HEK293 (cell line): ENCODE results near the gene CIITA.

Experiments used
- CTCF ChIA-PET: fragments of 350-600 bp; formaldehyde crosslinking; extraction: SDS; loops from one replicate; lab custom pipeline; 2021; ENCODE audit warnings: antibody characterized with exemption; lab: Yijun Ruan, JAX
- POLR2A ChIA-PET: fragments of 300-600 bp; formaldehyde crosslinking; extraction: SDS; loops from one replicate; lab custom pipeline; 2020; ENCODE audit warnings: antibody characterized with exemption, inconsistent platforms; lab: Yijun Ruan, JAX
- H3K27ac ChIP-seq: fragments of 200-500 bp; sonication (Bioruptor generic); 2 replicates; pipeline ENCODE4 v1.5.1; 2014; ENCODE audit warnings: low read depth, low read length, control low read depth, inconsistent platforms; ENCODE audit errors: extremely low read depth
- H3K36me3 ChIP-seq, 2 experiments: fragments of 200-500 bp in 1 of 2; sonication (Bioruptor generic) in 1 of 2; 1 replicate in 1 of 2; 2 replicates in 1 of 2; pipeline ENCODE4 v1.5.1; 2014 to 2017; ENCODE audit warnings: inconsistent platforms in 2 of 2, low read length in 2 of 2; ENCODE audit not compliant: control insufficient read depth in 2 of 2, insufficient read depth in 1 of 2
- H3K4me1 ChIP-seq: fragments of 200-500 bp; sonication (Bioruptor generic); 2 replicates; pipeline ENCODE4 v1.5.1; 2014; ENCODE audit warnings: mild to moderate bottlenecking, low read length, inconsistent platforms; ENCODE audit not compliant: control insufficient read depth, insufficient read depth
- H3K4me3 ChIP-seq: 2 replicates; pipeline ENCODE4 v1.5.1; 2011; ENCODE audit warnings: low read depth, mild to moderate bottlenecking, control low read depth, low read length, moderate library complexity
- H3K9me3 ChIP-seq: fragments of 200-500 bp; sonication (Bioruptor generic); 2 replicates; pipeline ENCODE4 v1.5.1; 2014; ENCODE audit warnings: low read depth, low read length, inconsistent platforms; ENCODE audit not compliant: control insufficient read depth, insufficient read depth
- BCL11A ChIP-seq: fragments of 450-650 bp; formaldehyde crosslinking; IDR thresholded peaks from 2 replicates; pipeline ENCODE4 v1.5.1; 2016; ENCODE audit warnings: low read depth, missing biosample characterization, missing genetic modification characterization
- OVOL3 ChIP-seq: fragments of 450-650 bp; formaldehyde crosslinking; IDR thresholded peaks from 2 replicates; pipeline ENCODE4 v1.5.1; 2016; ENCODE audit warnings: missing biosample characterization, missing genetic modification characterization
- SETDB1 ChIP-seq: IDR thresholded peaks from one replicate; pipeline ENCODE4 v1.6.1; 2017; ENCODE audit warnings: mild to moderate bottlenecking, low read length, moderate library complexity, mixed read lengths; ENCODE audit not compliant: insufficient read length
- SP2 ChIP-seq: fragments of 450-650 bp; formaldehyde crosslinking; IDR thresholded peaks from 2 replicates; pipeline ENCODE4 v1.5.1; 2016; ENCODE audit warnings: missing biosample characterization, missing genetic modification characterization
- ZBTB17 ChIP-seq: fragments of 450-650 bp; formaldehyde crosslinking; IDR thresholded peaks from 2 replicates; pipeline ENCODE4 v1.5.1; 2016; ENCODE audit warnings: missing biosample characterization, missing genetic modification characterization
- ZBTB20 ChIP-seq: fragments of 450-650 bp; formaldehyde crosslinking; IDR thresholded peaks from 2 replicates; pipeline ENCODE4 v1.5.1; 2016; ENCODE audit warnings: missing biosample characterization, missing genetic modification characterization
- ZNF114 ChIP-seq: fragments of 450-650 bp; formaldehyde crosslinking; IDR thresholded peaks from 2 replicates; pipeline ENCODE4 v1.5.0; 2017; ENCODE audit warnings: missing biosample characterization, missing genetic modification characterization
- ZNF174 ChIP-seq: fragments of 450-650 bp; formaldehyde crosslinking; IDR thresholded peaks from 2 replicates; pipeline ENCODE4 v1.5.0; 2017; ENCODE audit warnings: missing biosample characterization, mild to moderate bottlenecking, missing genetic modification characterization
- ZNF211 ChIP-seq: fragments of 450-650 bp; formaldehyde crosslinking; IDR thresholded peaks from 2 replicates; pipeline ENCODE4 v1.5.1; 2016; ENCODE audit warnings: low read depth, missing biosample characterization, missing genetic modification characterization
- ZNF223 ChIP-seq: fragments of 450-650 bp; formaldehyde crosslinking; IDR thresholded peaks from 2 replicates; pipeline ENCODE4 v1.5.1; 2016; ENCODE audit warnings: missing biosample characterization, missing genetic modification characterization
- ZNF292 ChIP-seq: fragments of 450-650 bp; formaldehyde crosslinking; IDR thresholded peaks from 2 replicates; pipeline ENCODE4 v1.5.1; 2016; ENCODE audit warnings: low read depth, missing biosample characterization, missing genetic modification characterization, borderline replicate concordance
- ZNF423 ChIP-seq: fragments of 450-650 bp; formaldehyde crosslinking; IDR thresholded peaks from 2 replicates; pipeline ENCODE4 v1.5.1; 2016; ENCODE audit warnings: missing biosample characterization, missing genetic modification characterization
- ZNF529 ChIP-seq: fragments of 450-650 bp; formaldehyde crosslinking; IDR thresholded peaks from 2 replicates; pipeline ENCODE4 v1.5.1; 2017; ENCODE audit warnings: missing genetic modification characterization, missing biosample characterization; ENCODE audit not compliant: insufficient replicate concordance
- ZNF585B ChIP-seq: fragments of 450-650 bp; formaldehyde crosslinking; IDR thresholded peaks from 2 replicates; pipeline ENCODE4 v1.5.1; 2016; ENCODE audit warnings: missing biosample characterization, missing genetic modification characterization
- TF ChIP-seq, protein P1 (sequence below): fragments of 450-650 bp; formaldehyde crosslinking; IDR thresholded peaks from 2 replicates; pipeline ENCODE4 v1.5.1; 2016; ENCODE audit warnings: missing biosample characterization, missing genetic modification characterization
- TF ChIP-seq, protein P2 (sequence below): fragments of 450-650 bp; formaldehyde crosslinking; IDR thresholded peaks from 2 replicates; pipeline ENCODE4 v1.5.1; 2016; ENCODE audit warnings: missing biosample characterization, missing genetic modification characterization
- TF ChIP-seq, protein P3 (sequence below): fragments of 450-650 bp; formaldehyde crosslinking; IDR thresholded peaks from 2 replicates; pipeline ENCODE4 v1.5.1; 2016; ENCODE audit warnings: missing biosample characterization, missing genetic modification characterization
- TF ChIP-seq, protein P4 (sequence below): fragments of 450-650 bp; formaldehyde crosslinking; IDR thresholded peaks from 2 replicates; pipeline ENCODE4 v1.5.1; 2017; ENCODE audit warnings: missing biosample characterization, missing genetic modification characterization

The CIITA gene

DNA sequence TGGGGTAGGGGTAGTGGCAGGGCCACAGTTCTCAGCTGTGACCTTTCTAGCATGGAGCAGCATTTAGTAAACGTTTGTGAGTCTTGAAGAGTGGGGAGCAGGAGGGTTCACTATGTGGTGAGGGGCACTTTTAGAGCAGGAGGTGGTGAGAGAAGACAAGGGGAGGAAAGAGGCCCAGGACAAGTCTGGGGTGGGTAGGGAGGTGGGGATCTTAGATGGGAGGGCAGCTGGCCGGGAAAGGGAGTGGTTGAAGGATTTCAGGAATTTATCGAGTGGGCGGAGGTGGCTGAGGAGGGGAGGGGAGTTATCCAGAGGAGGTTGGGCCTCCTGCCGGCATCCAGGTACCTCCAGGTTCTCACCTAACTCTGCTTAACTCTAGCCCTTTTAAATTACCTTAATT is 69.3 kb downstream of the CIITA start (continued):
- TF ChIP-seq ZBTB20 (peak; percentile 40; the same call in 1 of the 2 replicates), SP2 (tag by site-specific recombination) (peak; percentile 61), SETDB1 (no peak)
- TF ChIP-seq, protein P1, sequence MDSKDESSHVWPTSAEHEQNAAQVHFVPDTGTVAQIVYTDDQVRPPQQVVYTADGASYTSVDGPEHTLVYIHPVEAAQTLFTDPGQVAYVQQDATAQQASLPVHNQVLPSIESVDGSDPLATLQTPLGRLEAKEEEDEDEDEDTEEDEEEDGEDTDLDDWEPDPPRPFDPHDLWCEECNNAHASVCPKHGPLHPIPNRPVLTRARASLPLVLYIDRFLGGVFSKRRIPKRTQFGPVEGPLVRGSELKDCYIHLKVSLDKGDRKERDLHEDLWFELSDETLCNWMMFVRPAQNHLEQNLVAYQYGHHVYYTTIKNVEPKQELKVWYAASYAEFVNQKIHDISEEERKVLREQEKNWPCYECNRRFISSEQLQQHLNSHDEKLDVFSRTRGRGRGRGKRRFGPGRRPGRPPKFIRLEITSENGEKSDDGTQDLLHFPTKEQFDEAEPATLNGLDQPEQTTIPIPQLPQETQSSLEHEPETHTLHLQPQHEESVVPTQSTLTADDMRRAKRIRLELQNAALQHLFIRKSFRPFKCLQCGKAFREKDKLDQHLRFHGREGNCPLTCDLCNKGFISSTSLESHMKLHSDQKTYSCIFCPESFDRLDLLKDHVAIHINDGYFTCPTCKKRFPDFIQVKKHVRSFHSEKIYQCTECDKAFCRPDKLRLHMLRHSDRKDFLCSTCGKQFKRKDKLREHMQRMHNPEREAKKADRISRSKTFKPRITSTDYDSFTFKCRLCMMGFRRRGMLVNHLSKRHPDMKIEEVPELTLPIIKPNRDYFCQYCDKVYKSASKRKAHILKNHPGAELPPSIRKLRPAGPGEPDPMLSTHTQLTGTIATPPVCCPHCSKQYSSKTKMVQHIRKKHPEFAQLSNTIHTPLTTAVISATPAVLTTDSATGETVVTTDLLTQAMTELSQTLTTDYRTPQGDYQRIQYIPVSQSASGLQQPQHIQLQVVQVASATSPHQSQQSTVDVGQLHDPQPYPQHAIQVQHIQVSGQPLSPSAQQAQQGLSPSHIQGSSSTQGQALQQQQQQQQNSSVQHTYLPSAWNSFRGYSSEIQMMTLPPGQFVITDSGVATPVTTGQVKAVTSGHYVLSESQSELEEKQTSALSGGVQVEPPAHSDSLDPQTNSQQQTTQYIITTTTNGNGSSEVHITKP (tag by site-specific recombination), result peak; percentile 68

DNA sequence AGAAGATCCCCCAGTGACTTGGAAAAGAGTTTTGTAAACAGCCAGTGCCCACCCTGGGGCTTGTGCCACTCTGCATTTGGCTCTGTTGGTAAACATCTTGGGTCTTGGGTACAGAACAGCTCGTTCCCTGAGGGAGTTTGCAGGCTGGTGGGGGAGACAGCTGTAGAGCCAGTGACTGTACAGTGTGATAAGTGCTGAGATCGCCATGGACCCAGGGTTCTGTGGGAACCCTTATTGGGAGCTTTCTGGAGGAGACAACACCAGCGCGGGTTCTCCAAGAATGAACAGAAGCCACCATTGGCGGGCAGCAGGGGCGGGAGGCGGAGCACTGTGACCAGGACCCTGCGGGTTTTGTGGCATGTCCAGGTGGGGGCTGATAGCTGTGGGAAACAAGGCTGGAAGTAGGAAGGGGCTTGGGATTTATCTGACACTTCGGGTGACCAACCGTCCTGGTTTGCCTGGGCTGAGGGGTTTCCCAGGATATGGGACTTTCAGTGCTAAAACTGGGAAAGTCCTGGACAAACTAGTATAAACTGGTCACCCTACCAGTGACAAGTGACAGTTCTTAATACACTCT is 70.3 kb downstream of the CIITA start:
- Histone ChIP-seq H3K4me3 (no peak overlapping the region), H3K27ac (no peak overlapping the region), H3K36me3 (no peaks in the 10 kb centered on the region), H3K4me1 (peaks cover 23% of the 10 kb centered on the region), H3K9me3 (no peaks in the 10 kb centered on the region)
- ChIA-PET POLR2A (no interaction called here), CTCF (interaction anchor here (0.7 to 8.0 kb wide), 4 partner anchors 9 to 449 kb away, joined by 3 to 72 read pairs (median 3); no protein-coding TSS in a partner anchor)
- no peak for TF ChIP-seq ZNF292 (tag by site-specific recombination)
- TF ChIP-seq, protein P2, sequence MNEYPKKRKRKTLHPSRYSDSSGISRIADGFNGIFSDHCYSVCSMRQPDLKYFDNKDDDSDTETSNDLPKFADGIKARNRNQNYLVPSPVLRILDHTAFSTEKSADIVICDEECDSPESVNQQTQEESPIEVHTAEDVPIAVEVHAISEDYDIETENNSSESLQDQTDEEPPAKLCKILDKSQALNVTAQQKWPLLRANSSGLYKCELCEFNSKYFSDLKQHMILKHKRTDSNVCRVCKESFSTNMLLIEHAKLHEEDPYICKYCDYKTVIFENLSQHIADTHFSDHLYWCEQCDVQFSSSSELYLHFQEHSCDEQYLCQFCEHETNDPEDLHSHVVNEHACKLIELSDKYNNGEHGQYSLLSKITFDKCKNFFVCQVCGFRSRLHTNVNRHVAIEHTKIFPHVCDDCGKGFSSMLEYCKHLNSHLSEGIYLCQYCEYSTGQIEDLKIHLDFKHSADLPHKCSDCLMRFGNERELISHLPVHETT (tag by site-specific recombination), result no peak
- no peak for TF ChIP-seq ZNF423 (tag by site-specific recombination)
- TF ChIP-seq, protein P3, sequence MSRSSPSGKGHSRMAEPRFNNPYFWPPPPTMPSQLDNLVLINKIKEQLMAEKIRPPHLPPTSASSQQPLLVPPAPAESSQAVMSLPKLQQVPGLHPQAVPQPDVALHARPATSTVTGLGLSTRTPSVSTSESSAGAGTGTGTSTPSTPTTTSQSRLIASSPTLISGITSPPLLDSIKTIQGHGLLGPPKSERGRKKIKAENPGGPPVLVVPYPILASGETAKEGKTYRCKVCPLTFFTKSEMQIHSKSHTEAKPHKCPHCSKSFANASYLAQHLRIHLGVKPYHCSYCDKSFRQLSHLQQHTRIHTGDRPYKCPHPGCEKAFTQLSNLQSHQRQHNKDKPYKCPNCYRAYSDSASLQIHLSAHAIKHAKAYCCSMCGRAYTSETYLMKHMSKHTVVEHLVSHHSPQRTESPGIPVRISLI (tag by site-specific recombination), result no peak
- TF ChIP-seq ZNF223 (tag by site-specific recombination), result no peak
- TF ChIP-seq ZNF174, result no peak
- no peak for TF ChIP-seq ZNF211 (tag by site-specific recombination)
- TF ChIP-seq ZNF529 (tag by site-specific recombination), result no peak
- no peak for TF ChIP-seq ZBTB17
- no peak for TF ChIP-seq ZNF585B (tag by site-specific recombination)
- TF ChIP-seq OVOL3 (tag by site-specific recombination), result no peak
- TF ChIP-seq, protein P4, sequence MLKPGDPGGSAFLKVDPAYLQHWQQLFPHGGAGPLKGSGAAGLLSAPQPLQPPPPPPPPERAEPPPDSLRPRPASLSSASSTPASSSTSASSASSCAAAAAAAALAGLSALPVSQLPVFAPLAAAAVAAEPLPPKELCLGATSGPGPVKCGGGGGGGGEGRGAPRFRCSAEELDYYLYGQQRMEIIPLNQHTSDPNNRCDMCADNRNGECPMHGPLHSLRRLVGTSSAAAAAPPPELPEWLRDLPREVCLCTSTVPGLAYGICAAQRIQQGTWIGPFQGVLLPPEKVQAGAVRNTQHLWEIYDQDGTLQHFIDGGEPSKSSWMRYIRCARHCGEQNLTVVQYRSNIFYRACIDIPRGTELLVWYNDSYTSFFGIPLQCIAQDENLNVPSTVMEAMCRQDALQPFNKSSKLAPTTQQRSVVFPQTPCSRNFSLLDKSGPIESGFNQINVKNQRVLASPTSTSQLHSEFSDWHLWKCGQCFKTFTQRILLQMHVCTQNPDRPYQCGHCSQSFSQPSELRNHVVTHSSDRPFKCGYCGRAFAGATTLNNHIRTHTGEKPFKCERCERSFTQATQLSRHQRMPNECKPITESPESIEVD (tag by site-specific recombination), result no peak
- TF ChIP-seq BCL11A, result no peak
- TF ChIP-seq ZNF114, result no peak
